AG04449 (cell line): Measurements from ENCODE around the gene SLC4A1.

Experiments
- CTCF ChIA-PET: fragments of 350-600 bp; formaldehyde crosslinking; extraction: SDS; loops from one replicate; lab custom pipeline; 2021; ENCODE audit warnings: antibody characterized with exemption; lab: Yijun Ruan, JAX
- POLR2A ChIA-PET: fragments of 400-600, 350-600 bp; formaldehyde crosslinking; extraction: SDS; loops from one replicate; lab custom pipeline; 2020; ENCODE audit warnings: antibody characterized with exemption, inconsistent platforms; lab: Yijun Ruan, JAX
- DNase-seq: peaks from one replicate; pipeline ENCODE4 v3.0.0-alpha.2; 2010; ENCODE audit warnings: low read depth, low spot score
- H3K4me3 ChIP-seq: 2 replicates; pipeline ENCODE4 v1.5.1; 2011; ENCODE audit warnings: low read depth, mild to moderate bottlenecking, control low read depth, low read length
- CTCF ChIP-seq: IDR thresholded peaks from one replicate; pipeline ENCODE4 v1.5.1; 2011; ENCODE audit warnings: mild to moderate bottlenecking, moderate library complexity, low read length, control low read depth, inconsistent platforms; ENCODE audit not compliant: insufficient read depth; ENCODE audit errors: missing control alignments

Gene SLC4A1

DNA sequence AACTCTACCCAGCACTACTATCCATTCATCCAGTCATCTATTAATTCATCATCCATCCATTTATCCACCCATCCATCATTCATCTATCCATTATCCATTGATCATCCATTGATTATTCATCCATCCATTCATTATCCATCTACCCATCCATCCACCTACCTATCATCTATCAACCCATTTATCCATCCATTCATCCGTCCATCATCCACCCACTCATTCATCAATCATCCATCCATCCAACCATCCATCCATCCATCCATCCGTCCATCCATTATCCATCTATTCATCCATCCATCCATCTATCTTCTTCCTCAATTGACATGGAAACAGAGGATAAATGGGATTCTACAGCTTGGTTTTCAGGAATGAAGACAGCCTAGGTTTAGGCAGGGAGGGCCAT lies 12.0 kb downstream of the SLC4A1 start:
- ChIA-PET CTCF (no interaction called here), POLR2A (no interaction called here)
- no peak for TF ChIP-seq CTCF
- H3K4me3 ChIP-seq: no peak overlapping the region
- no peak for DNase-seq

DNA sequence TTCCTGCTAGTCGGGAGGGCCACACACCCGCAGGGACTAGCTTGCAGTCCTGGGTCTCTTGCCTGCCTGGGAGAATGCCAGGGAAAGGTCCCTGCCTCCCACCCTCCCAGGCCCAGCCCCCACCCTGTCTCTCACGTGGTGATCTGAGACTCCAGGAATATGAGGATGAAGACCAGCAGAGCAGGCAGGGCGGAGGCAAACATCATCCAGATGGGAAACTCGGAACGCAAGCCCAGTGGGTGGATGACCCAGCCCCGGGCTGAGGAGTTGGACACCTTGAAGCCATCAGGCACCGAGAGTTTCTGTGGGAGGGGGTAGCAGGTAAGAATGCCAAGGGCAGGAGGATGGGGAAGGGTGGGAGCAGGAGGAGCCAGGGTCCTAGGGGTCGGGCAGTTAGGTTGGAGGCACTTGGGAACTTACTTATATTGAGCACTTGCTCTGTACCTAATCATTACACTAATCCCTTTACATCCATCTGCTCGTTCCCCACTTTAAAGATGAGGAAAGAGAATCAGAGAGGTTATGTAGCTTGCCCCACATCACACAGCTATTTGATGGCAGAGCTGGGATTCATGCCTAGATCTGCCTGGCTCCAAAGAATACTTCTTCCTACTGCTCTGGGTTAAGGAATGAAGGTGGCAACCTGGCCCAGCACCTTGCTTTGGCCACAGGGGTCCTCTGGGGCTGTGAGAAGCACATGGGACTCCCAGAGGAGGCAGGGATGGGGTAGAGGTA lies 13.4 kb downstream of the SLC4A1 start:
- ChIA-PET CTCF (interaction anchor here (0.7 kb wide), 1 partner anchor 495 kb away, joined by 3 read pairs; no protein-coding TSS in a partner anchor), POLR2A (no interaction called here)
- no peak overlapping the region for H3K4me3 ChIP-seq
- no peak for TF ChIP-seq CTCF
- no peak for DNase-seq

- TF ChIP-seq CTCF: no peak
- ChIA-PET POLR2A (no interaction called here), CTCF (interaction anchor here (1.6 kb wide), 1 partner anchor 13 kb away, joined by 3 read pairs; no protein-coding TSS in a partner anchor)
- H3K4me3 ChIP-seq: no peak overlapping the region
- DNase-seq: no peak
Observed at GRCh38 chr17:44253006-44253405, 14.9 kb downstream of the SLC4A1 start.

- POLR2A ChIA-PET: no interaction called here
- CTCF ChIA-PET: interaction anchor here (1.1 kb wide), 1 partner anchor 80 kb away, joined by 3 read pairs; no protein-coding TSS in a partner anchor
- no peak for DNase-seq
- TF ChIP-seq CTCF: no peak
- H3K4me3 ChIP-seq: no peak overlapping the region
Observed at GRCh38 chr17:44251062-44251461, 16.9 kb downstream of the SLC4A1 start.

DNA sequence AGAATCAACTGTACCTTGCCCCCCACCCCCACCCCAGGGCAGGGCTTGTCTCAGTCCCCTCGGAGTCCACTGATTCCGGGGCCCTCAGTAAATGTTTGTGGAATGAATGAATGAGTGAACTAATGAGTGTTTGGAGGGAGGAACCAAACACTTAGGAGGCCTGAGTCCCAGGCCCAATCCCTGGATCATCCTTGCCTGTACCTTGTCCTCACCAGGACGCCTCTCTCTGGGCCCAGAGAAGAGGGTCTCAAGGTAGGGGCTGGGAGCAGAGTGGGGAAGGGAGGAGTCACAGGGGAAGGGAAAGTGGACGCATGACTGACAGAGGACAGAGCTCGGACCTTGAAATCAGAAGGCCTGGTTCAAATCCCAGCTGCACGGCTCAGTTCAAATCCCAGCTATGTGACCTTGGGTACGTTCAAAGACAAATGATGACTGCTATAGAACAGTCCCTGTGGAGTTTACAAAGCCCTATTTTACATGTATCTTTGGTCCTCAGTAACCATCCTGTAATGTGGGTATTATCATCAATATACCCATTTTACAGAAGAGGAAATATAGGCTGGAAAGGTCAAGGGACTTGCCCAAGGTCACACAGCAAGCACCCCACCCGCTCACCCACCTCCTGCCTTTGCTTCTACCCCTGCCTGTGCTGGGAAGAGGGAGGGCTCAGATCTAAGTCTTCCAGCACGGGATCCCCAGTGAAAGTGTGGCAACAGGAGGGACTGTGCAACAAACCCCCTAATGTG lies 18.3 kb downstream of the SLC4A1 start:
- TF ChIP-seq CTCF: no peak
- H3K4me3 ChIP-seq: no peak overlapping the region
- POLR2A ChIA-PET: no interaction called here
- CTCF ChIA-PET: no interaction called here
- no peak for DNase-seq

DNA sequence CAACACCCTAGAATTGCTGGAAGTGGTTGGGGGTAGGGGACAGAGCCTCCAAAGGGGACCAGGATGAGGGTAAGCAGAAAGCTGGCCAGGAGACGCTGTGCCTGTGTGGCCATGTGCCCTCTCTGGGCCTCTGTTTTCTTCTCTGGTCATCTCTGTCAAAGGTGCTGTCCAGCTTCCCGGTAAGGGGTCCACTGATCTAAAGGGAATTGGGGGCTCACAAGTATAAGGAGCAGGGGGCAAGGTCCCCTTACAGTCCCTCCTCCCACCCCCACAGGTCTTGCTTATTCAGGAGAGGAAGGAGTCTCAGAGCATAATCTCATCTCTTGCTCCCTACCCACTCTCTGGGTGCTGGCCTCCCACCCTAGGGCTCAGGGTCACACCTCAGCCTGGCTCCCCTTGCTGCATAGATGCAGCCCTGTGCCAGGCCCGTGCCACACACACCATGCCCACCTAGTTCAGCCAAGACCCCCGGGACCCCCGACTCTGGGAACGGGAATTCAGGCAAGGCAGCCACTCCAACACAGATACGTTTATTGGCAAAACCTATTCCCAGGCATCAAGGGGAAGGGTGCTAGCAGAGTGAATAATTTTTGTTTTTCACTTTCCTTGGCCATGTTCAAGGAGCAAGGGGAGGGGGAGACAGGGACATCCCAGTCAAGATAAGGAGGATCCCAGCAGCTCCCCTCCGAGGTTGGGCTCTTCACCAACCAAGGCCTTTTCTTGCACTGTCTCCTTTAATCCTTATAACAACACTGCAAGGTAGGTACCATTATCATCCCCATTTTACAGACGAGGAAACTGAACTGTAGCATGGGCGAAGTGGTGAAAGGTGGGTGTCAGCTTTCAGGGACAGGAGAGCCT lies 19.8 kb downstream of the SLC4A1 start:
- TF ChIP-seq CTCF: no peak
- no peak for DNase-seq
- no peak overlapping the region for H3K4me3 ChIP-seq
- CTCF ChIA-PET: interaction anchor here (1.6 kb wide), 1 partner anchor 26 kb away, joined by 4 read pairs; no protein-coding TSS in a partner anchor
- POLR2A ChIA-PET: no interaction called here
